Measurements from ENCODE around the gene DIO2. TPM values are rescaled to one million over a fixed set of nuclear protein-coding genes. Genes with fewer than 3 reads are reported as not detected.
A peak's percentile ranks its signal among the peaks of the same experiment; 100 is the strongest.

The DIO2 gene
- total RNA-seq, 6 donors from 2014 or later: 0.46 to 1.7 (median 0.85) TPM; not detected in 2

- Histone ChIP-seq H3K4me3 (no peak overlapping the region), H3K27ac (no peak overlapping the region), H3K9me3 (peaks cover 0 to 22% (median 2%) of the 10 kb centered on the region in 4 donors), H3K27me3 (no peaks in the 10 kb centered on the region), H3K36me3 (no peaks in the 10 kb centered on the region), H3K4me1 (no peaks in the 10 kb centered on the region)
- TF ChIP-seq POLR2AphosphoS5 (IDR thresholded peaks at IDR 0.05) (no peak), POLR2A (IDR thresholded peaks at IDR 0.05) (no peak), EP300 (IDR thresholded peaks at IDR 0.05) (no peak), CTCF (IDR thresholded peaks at IDR 0.05) (no peak)
- DNase-seq (no peak), ATAC-seq (ENCODE audit: low FRiP score in 2 of 2) (no peak)
- 78% methylated on average over 2 of the region's 2 CpGs for whole genome bisulfite sequencing, 2 donors
Measured at GRCh38 chr14:80231702-80232101, 20.4 kb upstream of the DIO2 start.

- Histone ChIP-seq H3K4me1 (no peaks in the 10 kb centered on the region), H3K9me3 (peaks cover 0 to 7% (median 0%) of the 10 kb centered on the region in 4 donors), H3K4me3 (no peak overlapping the region), H3K27me3 (no peaks in the 10 kb centered on the region), H3K27ac (no peak overlapping the region), H3K36me3 (no peaks in the 10 kb centered on the region)
- ATAC-seq (ENCODE audit: low FRiP score in 2 of 2): no peak
- 87 to 90% methylated on average over 3 of the region's 3 CpGs for WGBS, 2 donors
- TF ChIP-seq POLR2AphosphoS5 (IDR thresholded peaks at IDR 0.05): no peak
- no peak for TF ChIP-seq POLR2A (IDR thresholded peaks at IDR 0.05)
- no peak for TF ChIP-seq CTCF (IDR thresholded peaks at IDR 0.05)
- no peak for TF ChIP-seq EP300 (IDR thresholded peaks at IDR 0.05)
- no peak for DNase-seq
Measured at GRCh38 chr14:80223696-80224465, 12.6 kb upstream of the DIO2 start.

GRCh38 chr14:80216818-80217217 lies 5.5 kb upstream of the DIO2 start:
- Histone ChIP-seq H3K27me3 (no peaks in the 10 kb centered on the region), H3K27ac (no peak overlapping the region), H3K4me1 (no peaks in the 10 kb centered on the region), H3K9me3 (no peaks in the 10 kb centered on the region), H3K4me3 (no peak overlapping the region), H3K36me3 (no peaks in the 10 kb centered on the region)
- WGBS, 2 donors: 89 to 92% methylated on average over 3 of the region's 3 CpGs
- TF ChIP-seq POLR2AphosphoS5 (IDR thresholded peaks at IDR 0.05) (no peak), EP300 (IDR thresholded peaks at IDR 0.05) (no peak), POLR2A (IDR thresholded peaks at IDR 0.05) (no peak), CTCF (IDR thresholded peaks at IDR 0.05) (no peak)
- DNase-seq (no peak), ATAC-seq (ENCODE audit: low FRiP score in 2 of 2) (no peak)

GRCh38 chr14:80215756-80216581 lies 4.7 kb upstream of the DIO2 start:
- no peak for TF ChIP-seq EP300 (IDR thresholded peaks at IDR 0.05)
- TF ChIP-seq POLR2AphosphoS5 (IDR thresholded peaks at IDR 0.05): no peak
- no peak for TF ChIP-seq POLR2A (IDR thresholded peaks at IDR 0.05)
- TF ChIP-seq CTCF (IDR thresholded peaks at IDR 0.05): no peak
- ATAC-seq (ENCODE audit: low FRiP score in 2 of 2): peak in 1 of 2 donors; percentile 85
- no peak overlapping the region for H3K4me3 ChIP-seq
- 61 to 62% methylated on average over 10 of the region's 10 CpGs for WGBS, 2 donors
- no peaks in the 10 kb centered on the region for H3K4me1 ChIP-seq
- H3K9me3 ChIP-seq: no peaks in the 10 kb centered on the region
- no peak overlapping the region for H3K27ac ChIP-seq
- no peak for DNase-seq
- H3K27me3 ChIP-seq: no peaks in the 10 kb centered on the region
- no peaks in the 10 kb centered on the region for H3K36me3 ChIP-seq
